GM12892 (cell line): Measurements from ENCODE around the gene SCP2.

Source experiments
- POLR2A ChIP-seq: IDR thresholded peaks from 2 replicates; pipeline ENCODE4 v1.6.1; 2011; ENCODE audit warnings: low read depth, low read length, control low read depth
- POLR2AphosphoS5 ChIP-seq: IDR thresholded peaks from 2 replicates; pipeline ENCODE4 v1.6.1; 2011; ENCODE audit warnings: low read depth, low read length, control low read depth

DNA sequence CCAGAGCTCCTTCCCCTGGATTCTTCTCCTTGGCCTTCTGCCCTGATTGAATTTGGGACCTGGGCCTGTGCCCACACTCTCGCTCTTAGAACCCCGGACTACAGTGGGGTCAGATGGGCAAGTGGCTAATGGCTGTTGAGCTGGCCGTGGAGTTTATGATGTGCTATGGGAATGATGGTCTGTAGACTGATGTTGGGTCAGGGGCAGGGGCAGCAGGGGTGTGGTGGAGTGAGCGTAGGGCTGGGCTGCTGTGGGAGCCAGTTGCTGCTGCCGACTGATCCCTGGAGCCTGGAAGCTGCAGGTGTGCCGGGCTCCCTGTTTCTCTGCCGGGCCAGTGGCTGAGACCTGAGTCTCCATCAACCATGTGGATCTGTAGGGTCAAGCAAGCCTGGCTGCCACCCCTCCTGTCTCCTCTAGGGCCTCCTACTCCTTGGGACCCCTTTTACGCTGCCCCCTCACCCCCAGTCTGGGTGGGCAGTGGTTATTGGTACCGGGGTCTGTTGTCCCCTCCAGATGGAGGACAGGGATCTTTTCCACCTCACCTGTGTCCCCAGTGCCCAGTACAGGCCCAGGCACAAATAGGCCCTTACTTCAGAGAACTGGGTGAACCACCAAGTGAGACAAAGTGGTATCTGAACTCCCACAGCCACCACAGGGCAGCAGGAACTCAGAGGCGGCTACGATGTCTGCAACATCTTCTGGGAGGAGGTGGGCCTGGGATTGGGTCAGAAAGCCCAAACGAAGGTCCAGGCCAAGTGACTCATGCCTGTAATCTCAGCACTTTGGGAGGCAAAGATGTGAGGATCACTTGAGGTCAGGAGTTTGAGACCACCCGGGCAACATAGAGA lies 140.0 kb downstream of the SCP2 start:
- no peak for TF ChIP-seq POLR2A
- TF ChIP-seq POLR2AphosphoS5, result no peak
